ENCODE measurements around the gene SEC62.

SEC62 gene

DNA sequence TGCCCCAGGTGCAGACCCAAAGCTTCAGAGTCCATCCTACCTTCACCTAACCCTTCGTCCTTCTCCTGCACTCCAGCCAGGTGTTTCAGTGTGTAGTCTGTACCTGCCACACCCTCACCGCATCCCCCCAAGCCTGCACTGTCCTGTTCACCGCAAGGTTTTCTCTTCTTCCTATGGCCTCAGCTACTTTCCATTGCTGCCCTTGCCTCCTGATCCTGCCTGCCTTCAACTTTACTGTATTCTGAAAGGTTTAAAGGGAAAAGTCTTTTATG lies 80.5 kb downstream of the SEC62 start:
- Histone ChIP-seq H3K36me3 (ENCODE audit: insufficient read depth, low read length) (no peaks in the 10 kb centered on the region), H3K27me3 (ENCODE audit: control insufficient read depth in 1 of 2, insufficient read depth in 2 of 2, low read length in 2 of 2) (no peaks in the 10 kb centered on the region), H3K4me1 (ENCODE audit: insufficient read depth, low read length) (no peaks in the 10 kb centered on the region), H3K4me3 (ENCODE audit: low read depth in 1 of 2, low read length in 2 of 2) (no peak overlapping the region), H3K27ac (ENCODE audit: low read depth, low read length) (no peak overlapping the region), H3K9me3 (ENCODE audit: low read length) (no peaks in the 10 kb centered on the region), H3K9ac (ENCODE audit: low read length) (no peak overlapping the region)
